Peyer's patch (tissue), 4 donors: ENCODE measurements around the gene RAET1G.
"Not testable (repeated sequence)": the region's sequence is repeated elsewhere in the genome, so short reads cannot be mapped to it uniquely, and the experiment has no call there.

Experiments
- POLR2A ChIP-seq, 2 donors: fragments of 450-650 bp; IDR thresholded peaks; one replicate each; pipeline ENCODE4 v1.5.1; 2017; ENCODE audit warnings: antibody characterized with exemption in 2 of 2, mild to moderate bottlenecking in 2 of 2, moderate library complexity in 2 of 2
- TF ChIP-seq, protein P1 (sequence below), 6 experiments: fragments of 450-650 bp in 4 of 6; fragments of 200-600 bp in 2 of 6; sonication (generic) in 1 of 6; IDR thresholded peaks; one replicate each; pipeline ENCODE4 v1.5.1; 2017 to 2019; ENCODE audit warnings: antibody characterized with exemption in 6 of 6, mild to moderate bottlenecking in 3 of 6, moderate library complexity in 1 of 6

DNA sequence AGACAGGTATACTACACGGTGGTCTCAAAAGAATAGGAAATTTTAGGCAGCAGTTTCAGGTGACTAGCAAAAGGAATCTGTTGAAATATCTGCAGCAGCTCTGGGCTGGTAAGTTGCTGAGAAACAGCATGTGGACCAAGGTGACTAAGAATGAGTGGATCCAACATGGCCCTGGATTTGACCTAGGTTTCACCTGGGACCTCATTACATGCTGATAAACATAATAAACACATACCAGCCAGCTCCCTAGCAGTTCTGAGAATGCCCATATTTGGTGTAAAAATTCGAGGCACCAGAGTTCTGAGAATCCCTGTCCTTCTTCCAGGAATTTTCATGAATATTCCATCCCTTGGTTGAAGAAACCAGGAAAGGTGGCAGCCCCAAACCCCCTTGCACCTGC lies 30.5 kb upstream of the RAET1G start:
- TF ChIP-seq, protein P1, sequence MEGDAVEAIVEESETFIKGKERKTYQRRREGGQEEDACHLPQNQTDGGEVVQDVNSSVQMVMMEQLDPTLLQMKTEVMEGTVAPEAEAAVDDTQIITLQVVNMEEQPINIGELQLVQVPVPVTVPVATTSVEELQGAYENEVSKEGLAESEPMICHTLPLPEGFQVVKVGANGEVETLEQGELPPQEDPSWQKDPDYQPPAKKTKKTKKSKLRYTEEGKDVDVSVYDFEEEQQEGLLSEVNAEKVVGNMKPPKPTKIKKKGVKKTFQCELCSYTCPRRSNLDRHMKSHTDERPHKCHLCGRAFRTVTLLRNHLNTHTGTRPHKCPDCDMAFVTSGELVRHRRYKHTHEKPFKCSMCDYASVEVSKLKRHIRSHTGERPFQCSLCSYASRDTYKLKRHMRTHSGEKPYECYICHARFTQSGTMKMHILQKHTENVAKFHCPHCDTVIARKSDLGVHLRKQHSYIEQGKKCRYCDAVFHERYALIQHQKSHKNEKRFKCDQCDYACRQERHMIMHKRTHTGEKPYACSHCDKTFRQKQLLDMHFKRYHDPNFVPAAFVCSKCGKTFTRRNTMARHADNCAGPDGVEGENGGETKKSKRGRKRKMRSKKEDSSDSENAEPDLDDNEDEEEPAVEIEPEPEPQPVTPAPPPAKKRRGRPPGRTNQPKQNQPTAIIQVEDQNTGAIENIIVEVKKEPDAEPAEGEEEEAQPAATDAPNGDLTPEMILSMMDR (IDR thresholded peaks at IDR 0.05), result not testable (repeated sequence)
- TF ChIP-seq POLR2A (IDR thresholded peaks at IDR 0.05), result not testable (repeated sequence)
